HG02798 (cell line): Measurements from ENCODE around the gene PEX1.
"Not testable (repeated sequence)": the region's sequence is repeated elsewhere in the genome, so short reads cannot be mapped to it uniquely, and the experiment has no call there.

Experiments
- ATAC-seq: cut with Tn5 transposase; IDR thresholded peaks from one replicate; pipeline ENCODE4 v1.9.1; 2021; ENCODE audit warnings: mild to moderate bottlenecking; ENCODE audit not compliant: unreplicated experiment, poor library complexity

The PEX1 gene

GRCh38 chr7:92528188-92528957 lies at the start of gene PEX1, which contains the start of gene RBM48:
Gene PEX1 (minus strand): TSS chr7:92528520. CDS start chr7:92528435, 85 bp downstream.
Gene RBM48 (plus strand): TSS chr7:92528795. CDS start chr7:92528814, 19 bp downstream.
- peak; percentile 96 for ATAC-seq

GRCh38 chr7:92576296-92576695 lies 48.0 kb upstream of the PEX1 start:
- ATAC-seq, result no peak

GRCh38 chr7:92569137-92569536 lies 40.8 kb upstream of the PEX1 start:
- no peak for ATAC-seq

GRCh38 chr7:92567460-92567859 lies 39.1 kb upstream of the PEX1 start:
- no peak for ATAC-seq

- ATAC-seq, result no peak
These were observed 35.0 kb upstream of the PEX1 start for GRCh38 chr7:92563345-92563744.

GRCh38 chr7:92560602-92561001 lies 32.3 kb upstream of the PEX1 start:
- ATAC-seq, result no peak

- ATAC-seq, result no peak
These were observed 29.6 kb upstream of the PEX1 start for GRCh38 chr7:92557808-92558362.

GRCh38 chr7:92557249-92557648 lies 28.9 kb upstream of the PEX1 start:
- ATAC-seq, result no peak

- ATAC-seq, result no peak
These were observed 21.9 kb upstream of the PEX1 start for GRCh38 chr7:92550194-92550593.

GRCh38 chr7:92547579-92547978 lies 19.3 kb upstream of the PEX1 start:
- ATAC-seq, result no peak

GRCh38 chr7:92546856-92547497 lies 18.7 kb upstream of the PEX1 start:
- ATAC-seq, result no peak

GRCh38 chr7:92545116-92545515 lies 16.8 kb upstream of the PEX1 start:
- ATAC-seq, result not testable (repeated sequence)

- ATAC-seq, result not testable (repeated sequence)
These were observed 15.2 kb upstream of the PEX1 start for GRCh38 chr7:92543542-92543941.

- no peak for ATAC-seq
These were observed 6.3 kb upstream of the PEX1 start for GRCh38 chr7:92534572-92534971.

- no peak for ATAC-seq
These were observed 591 bp upstream of the PEX1 start for GRCh38 chr7:92528958-92529264.

- ATAC-seq, result peak; percentile 29
These were observed 776 bp downstream of the PEX1 start for GRCh38 chr7:92527300-92528187.

GRCh38 chr7:92523110-92523509 lies 5.2 kb downstream of the PEX1 start:
- ATAC-seq, result no peak

- ATAC-seq, result no peak
These were observed 8.3 kb downstream of the PEX1 start for GRCh38 chr7:92520024-92520423.

GRCh38 chr7:92517631-92518030 lies 10.7 kb downstream of the PEX1 start:
- ATAC-seq, result no peak

- ATAC-seq, result no peak
These were observed 15.0 kb downstream of the PEX1 start for GRCh38 chr7:92513167-92513902.
